MM.1S (cell line): ENCODE data around the gene DMAC1.

ENCODE experiments used
- DNase-seq: peaks from one replicate; pipeline ENCODE4 v3.0.0-alpha.2; 2015
- H2AFZ ChIP-seq: fragments of 300-600 bp; sonication (generic); 2 replicates; pipeline ENCODE4 v1.6.0; 2016; ENCODE audit warnings: antibody characterized with exemption, low read length
- H3F3A ChIP-seq: fragments of 300-600 bp; sonication (generic); 2 replicates; pipeline ENCODE4 v1.6.1; 2016; ENCODE audit warnings: mild to moderate bottlenecking, antibody characterized with exemption, low read length, moderate library complexity, mixed read lengths; ENCODE audit not compliant: insufficient read depth
- H3K27ac ChIP-seq: fragments of 300-600 bp; sonication (generic); 2 replicates; pipeline ENCODE4 v1.5.1; 2016; ENCODE audit warnings: mild to moderate bottlenecking, low read length
- H3K27me3 ChIP-seq: fragments of 300-600 bp; sonication (generic); replicated peaks from 2 replicates; pipeline ENCODE4 v1.6.0; 2016; ENCODE audit warnings: low read length; ENCODE audit not compliant: insufficient read depth
- H3K36me3 ChIP-seq: fragments of 300-600 bp; sonication (generic); replicated peaks from 2 replicates; pipeline ENCODE4 v1.6.1; 2016; ENCODE audit warnings: mild to moderate bottlenecking, low read length, mixed read lengths; ENCODE audit not compliant: insufficient read depth
- H3K4me1 ChIP-seq: fragments of 300-600 bp; sonication (generic); 2 replicates; pipeline ENCODE4 v1.6.1; 2016; ENCODE audit warnings: low read length, mixed read lengths
- H3K4me2 ChIP-seq: fragments of 300-600 bp; sonication (generic); 2 replicates; pipeline ENCODE4 v1.6.0; 2016; ENCODE audit warnings: low read depth, low read length
- H3K4me3 ChIP-seq: fragments of 300-600 bp; sonication (generic); 2 replicates; pipeline ENCODE4 v1.5.1; 2016; ENCODE audit warnings: low read length, mixed read lengths
- H3K79me2 ChIP-seq: fragments of 300-600 bp; sonication (generic); 2 replicates; pipeline ENCODE4 v1.6.1; 2016; ENCODE audit warnings: mixed run types, low read length, mixed read lengths
- H3K9ac ChIP-seq: fragments of 300-600 bp; sonication (generic); 2 replicates; pipeline ENCODE4 v1.6.1; 2016; ENCODE audit warnings: low read length, mixed read lengths
- H3K9me2 ChIP-seq: fragments of 300-600 bp; sonication (generic); replicated peaks from 2 replicates; pipeline ENCODE4 v1.6.1; 2016; ENCODE audit warnings: mild to moderate bottlenecking, low read length, mixed read lengths; ENCODE audit not compliant: insufficient read depth
- H3K9me3 ChIP-seq: fragments of 300-600 bp; sonication (generic); replicated peaks from 2 replicates; pipeline ENCODE4 v1.6.1; 2016; ENCODE audit warnings: mild to moderate bottlenecking, low read length, mixed read lengths; ENCODE audit not compliant: insufficient read depth
- H4K20me1 ChIP-seq: fragments of 300-600 bp; sonication (generic); 2 replicates; pipeline ENCODE4 v1.6.1; 2016; ENCODE audit warnings: mild to moderate bottlenecking, low read length, moderate library complexity, mixed read lengths; ENCODE audit not compliant: insufficient read depth
- CTCF ChIP-seq: fragments of 300-600 bp; sonication (generic); IDR thresholded peaks from 2 replicates; pipeline ENCODE4 v1.5.1; 2016; ENCODE audit warnings: antibody characterized with exemption, low read length, mixed read lengths
- EZH2 ChIP-seq: fragments of 300-600 bp; sonication (generic); optimal IDR thresholded peaks from 2 replicates; pipeline ENCODE3; 2017; ENCODE audit warnings: low read depth, mild to moderate bottlenecking, antibody characterized with exemption, low read length, mixed read lengths
- EZH2phosphoT487 ChIP-seq: fragments of 300-600 bp; sonication (generic); IDR thresholded peaks from 2 replicates; pipeline ENCODE4 v1.6.1; 2018; ENCODE audit warnings: antibody characterized with exemption, low read length

DMAC1 gene

GRCh38 chr9:7828334-7828733, 28.8 kb upstream of the DMAC1 start:
- Histone ChIP-seq H3K27me3 (no peaks in the 10 kb centered on the region), H3K36me3 (no peaks in the 10 kb centered on the region), H4K20me1 (no peaks in the 10 kb centered on the region), H3K79me2 (no peaks in the 10 kb centered on the region), H3K4me2 (no peak overlapping the region), H3K9me3 (no peaks in the 10 kb centered on the region), H3K4me3 (no peak overlapping the region), H3K9me2 (no peaks in the 10 kb centered on the region), H2AFZ (no peak overlapping the region), H3F3A (no peaks in the 10 kb centered on the region), H3K9ac (no peak overlapping the region), H3K4me1 (no peaks in the 10 kb centered on the region), H3K27ac (no peak overlapping the region)
- no peak for TF ChIP-seq EZH2phosphoT487
- no peak for TF ChIP-seq CTCF
- no peak for TF ChIP-seq EZH2
- no peak for DNase-seq

GRCh38 chr9:7827792-7828191, 28.2 kb upstream of the DMAC1 start:
- no peak overlapping the region for H2AFZ ChIP-seq
- no peak for DNase-seq
- no peaks in the 10 kb centered on the region for H3K9me2 ChIP-seq
- TF ChIP-seq EZH2 (no peak), CTCF (no peak), EZH2phosphoT487 (no peak)
- no peaks in the 10 kb centered on the region for H4K20me1 ChIP-seq
- no peak overlapping the region for H3K9ac ChIP-seq
- no peaks in the 10 kb centered on the region for H3K36me3 ChIP-seq
- no peaks in the 10 kb centered on the region for H3F3A ChIP-seq
- no peak overlapping the region for H3K27ac ChIP-seq
- no peak overlapping the region for H3K4me2 ChIP-seq
- H3K9me3 ChIP-seq: no peaks in the 10 kb centered on the region
- H3K27me3 ChIP-seq: no peaks in the 10 kb centered on the region
- H3K4me1 ChIP-seq: no peaks in the 10 kb centered on the region
- no peak overlapping the region for H3K4me3 ChIP-seq
- H3K79me2 ChIP-seq: no peaks in the 10 kb centered on the region

GRCh38 chr9:7827056-7827455, 27.5 kb upstream of the DMAC1 start:
- Histone ChIP-seq H3K27ac (no peak overlapping the region), H3K9ac (no peak overlapping the region), H3K79me2 (no peaks in the 10 kb centered on the region), H3K9me3 (no peaks in the 10 kb centered on the region), H3K4me3 (no peak overlapping the region), H3K9me2 (no peaks in the 10 kb centered on the region), H3K4me1 (no peaks in the 10 kb centered on the region), H3K4me2 (no peak overlapping the region), H4K20me1 (no peaks in the 10 kb centered on the region), H3K27me3 (no peaks in the 10 kb centered on the region), H3K36me3 (no peaks in the 10 kb centered on the region), H2AFZ (no peak overlapping the region), H3F3A (no peaks in the 10 kb centered on the region)
- TF ChIP-seq CTCF: no peak
- DNase-seq: no peak

GRCh38 chr9:7823651-7824050, 24.1 kb upstream of the DMAC1 start:
- no peak for DNase-seq
- H3K4me3 ChIP-seq: no peak overlapping the region
- TF ChIP-seq EZH2phosphoT487: no peak
- TF ChIP-seq CTCF: no peak
- TF ChIP-seq EZH2: no peak
- no peaks in the 10 kb centered on the region for H3K36me3 ChIP-seq
- no peak overlapping the region for H2AFZ ChIP-seq
- no peaks in the 10 kb centered on the region for H3K4me1 ChIP-seq
- H3K4me2 ChIP-seq: no peak overlapping the region
- no peaks in the 10 kb centered on the region for H4K20me1 ChIP-seq
- H3K79me2 ChIP-seq: no peaks in the 10 kb centered on the region
- H3K9me3 ChIP-seq: no peaks in the 10 kb centered on the region
- no peaks in the 10 kb centered on the region for H3K27me3 ChIP-seq
- H3K9ac ChIP-seq: no peak overlapping the region
- H3K27ac ChIP-seq: no peak overlapping the region
- no peaks in the 10 kb centered on the region for H3F3A ChIP-seq
- no peaks in the 10 kb centered on the region for H3K9me2 ChIP-seq
